SIG-M5 treated with dmso at 0.1 percent for 504 hours (cell line): ENCODE results near the gene VPS13D.
"Not testable (repeated sequence)": the region's sequence is repeated elsewhere in the genome, so short reads cannot be mapped to it uniquely, and the experiment has no call there.

Experiments
- DNase-seq: peaks from one replicate; lab custom pipeline; 2025; ENCODE audit not compliant: unreplicated experiment; lab: John Stamatoyannopoulos, UW

The VPS13D gene

GRCh38 chr1:12287869-12288268 lies 58.0 kb downstream of the VPS13D start:
- DNase-seq = no peak

- DNase-seq = no peak
Measured at GRCh38 chr1:12290828-12291227, 61.0 kb downstream of the VPS13D start.

- no peak for DNase-seq
Measured at GRCh38 chr1:12293416-12293815, 63.6 kb downstream of the VPS13D start.

DNA sequence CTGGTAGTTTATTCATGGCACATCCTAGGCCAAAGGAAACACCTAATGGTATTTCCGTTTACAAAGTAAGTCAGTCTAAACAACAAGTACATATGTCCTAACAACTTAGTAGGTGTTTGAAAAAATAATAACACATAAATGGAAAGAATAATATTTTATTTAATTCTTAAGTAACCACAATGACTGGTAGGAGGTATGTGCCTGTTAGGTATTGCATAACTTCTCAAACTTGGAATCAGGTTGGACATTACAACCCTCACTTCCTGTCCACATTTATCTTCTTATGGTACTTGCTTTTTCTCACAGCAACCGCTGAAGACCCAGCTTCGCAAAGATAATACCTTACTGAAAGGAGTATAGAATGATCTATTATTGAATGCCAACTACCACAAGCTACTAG lies 64.2 kb downstream of the VPS13D start:
- DNase-seq = no peak

GRCh38 chr1:12296016-12296415 lies 66.2 kb downstream of the VPS13D start:
- no peak for DNase-seq

- DNase-seq = peak; percentile 59
Measured at GRCh38 chr1:12296623-12297022, 66.8 kb downstream of the VPS13D start.

- no peak for DNase-seq
Measured at GRCh38 chr1:12300706-12301105, 70.9 kb downstream of the VPS13D start.

GRCh38 chr1:12301518-12302237 lies 71.8 kb downstream of the VPS13D start:
- DNase-seq = no peak

- DNase-seq = no peak
Measured at GRCh38 chr1:12302798-12303447, 73.1 kb downstream of the VPS13D start.

DNA sequence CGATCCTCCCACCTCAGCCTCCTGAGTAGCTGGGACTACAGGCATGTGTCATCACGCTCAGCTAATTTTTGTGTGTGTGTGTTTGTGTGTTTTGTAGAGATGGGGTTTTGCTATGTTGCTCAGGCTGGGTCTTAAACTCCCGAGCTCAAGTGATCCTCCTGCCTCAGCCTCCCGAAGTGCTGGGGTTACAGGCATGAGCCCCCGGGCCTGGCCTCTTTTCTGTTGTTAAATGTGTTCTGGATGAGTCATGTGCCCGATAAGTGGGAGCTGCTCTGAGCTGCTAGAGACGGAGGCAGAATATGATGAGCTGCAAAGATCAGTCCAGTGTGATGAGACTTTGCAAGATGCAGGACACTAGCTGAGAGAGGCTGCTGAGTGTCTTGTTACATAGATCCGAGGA lies 75.5 kb downstream of the VPS13D start:
- DNase-seq = no peak

DNA sequence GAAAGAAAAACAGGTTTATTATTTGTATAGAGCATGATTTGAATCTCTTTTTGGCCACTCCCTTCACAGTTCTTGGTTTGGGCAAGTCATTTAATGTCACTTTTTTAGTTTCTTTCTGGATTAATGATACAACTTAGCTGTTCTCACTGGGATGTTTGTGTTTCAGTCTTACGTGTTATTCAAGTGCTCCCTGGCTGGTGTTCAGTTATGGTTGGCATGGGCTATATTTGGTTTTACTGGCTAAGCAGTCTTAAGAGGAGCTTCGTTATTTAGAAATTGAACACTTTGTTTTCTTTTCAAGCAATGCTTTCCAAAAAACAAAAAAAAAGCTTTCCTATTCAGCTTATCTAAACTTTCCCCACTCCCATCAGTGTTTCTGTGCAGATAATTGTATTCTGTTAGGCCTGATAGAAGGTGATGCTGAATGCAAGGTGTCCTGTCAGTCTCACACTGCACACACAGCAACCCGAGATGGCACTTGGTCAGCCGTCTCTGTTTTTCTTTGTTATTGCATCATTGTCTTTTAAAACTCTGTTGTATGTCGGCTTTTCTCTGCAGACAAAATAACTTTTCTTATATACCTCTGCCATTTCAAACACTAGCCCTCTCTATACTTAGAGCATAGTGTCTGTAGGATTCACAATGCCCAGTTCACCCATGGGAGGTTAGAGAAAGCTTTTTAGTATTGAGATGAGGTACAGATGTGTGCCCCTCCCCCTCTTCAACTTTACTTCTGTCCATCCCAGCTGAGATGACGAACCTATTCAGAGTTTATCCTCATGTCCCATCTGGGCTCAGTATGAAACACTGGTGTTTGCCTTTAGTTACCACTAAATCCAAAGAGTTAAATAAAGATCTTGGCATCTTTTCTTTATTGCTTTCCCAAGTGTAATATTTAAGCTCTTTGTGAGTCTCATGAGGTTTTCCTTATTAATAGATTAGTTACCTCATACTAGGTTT lies 80.2 kb downstream of the VPS13D start:
- no peak for DNase-seq

- DNase-seq = peak; percentile 29
Measured at GRCh38 chr1:12314333-12314903, 84.6 kb downstream of the VPS13D start.

GRCh38 chr1:12315146-12315545 lies 85.3 kb downstream of the VPS13D start:
- no peak for DNase-seq

- DNase-seq = no peak
Measured at GRCh38 chr1:12316331-12316730, 86.5 kb downstream of the VPS13D start.

DNA sequence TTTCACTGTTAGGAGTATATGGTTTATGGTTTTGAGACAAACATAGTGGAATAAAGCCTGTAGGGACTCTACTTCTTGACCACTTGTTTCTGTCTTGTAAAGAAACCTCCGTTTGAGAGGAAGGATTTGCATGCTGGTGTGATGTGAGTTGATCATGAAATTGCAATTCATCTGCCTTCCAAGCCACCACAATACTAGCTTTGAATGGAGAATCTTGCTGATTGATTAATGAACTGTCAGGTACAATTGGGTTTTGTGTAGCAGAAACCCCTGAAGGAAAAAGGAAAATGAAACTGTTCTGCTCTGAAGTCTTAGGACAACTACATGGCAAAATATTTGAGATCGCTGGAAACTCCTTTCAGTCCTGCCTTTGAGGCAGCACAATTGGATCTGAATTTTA lies 90.7 kb downstream of the VPS13D start:
- DNase-seq = no peak

- DNase-seq = no peak
Measured at GRCh38 chr1:12324423-12324822, 94.6 kb downstream of the VPS13D start.

GRCh38 chr1:12324973-12325372 lies 95.1 kb downstream of the VPS13D start:
- DNase-seq = not testable (repeated sequence)

DNA sequence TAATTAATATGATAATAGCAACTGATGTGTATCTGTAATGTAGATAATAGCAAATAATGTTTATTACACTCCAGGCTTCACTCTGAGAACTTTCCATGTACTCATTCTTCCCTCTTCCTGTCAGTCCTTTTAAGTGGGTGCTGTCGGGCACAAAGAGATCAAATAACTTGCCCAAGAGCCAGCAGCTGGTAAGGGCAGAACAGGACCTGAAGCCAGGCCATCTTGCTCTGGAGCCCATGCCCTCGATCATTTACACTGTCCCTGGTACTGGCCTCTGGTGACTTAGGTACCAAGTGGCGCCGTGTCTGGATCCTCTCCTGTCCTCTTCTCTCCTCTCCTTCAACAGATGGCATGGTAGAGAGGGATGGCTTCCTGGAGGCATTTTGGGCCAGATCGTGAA lies 97.2 kb downstream of the VPS13D start:
- no peak for DNase-seq

DNA sequence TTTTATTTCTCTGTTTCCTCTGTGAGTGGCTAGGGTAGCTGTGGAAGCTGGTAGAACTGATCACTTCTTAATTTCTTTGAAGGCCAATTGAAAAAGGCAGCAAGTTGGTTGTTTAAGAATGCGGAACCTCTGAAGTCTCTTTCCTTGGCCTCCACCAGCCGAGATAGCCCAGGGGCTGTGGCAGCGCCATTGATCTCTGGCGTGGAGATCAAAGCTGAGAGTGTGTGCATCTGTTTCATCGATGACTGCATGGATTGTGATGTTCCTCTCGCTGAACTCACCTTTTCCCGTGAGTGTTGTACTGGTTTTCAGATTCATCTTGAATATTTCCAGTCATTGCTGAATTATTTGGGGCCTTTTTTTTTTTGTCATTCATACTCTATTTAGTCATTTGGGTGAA lies 97.7 kb downstream of the VPS13D start:
- DNase-seq = no peak

DNA sequence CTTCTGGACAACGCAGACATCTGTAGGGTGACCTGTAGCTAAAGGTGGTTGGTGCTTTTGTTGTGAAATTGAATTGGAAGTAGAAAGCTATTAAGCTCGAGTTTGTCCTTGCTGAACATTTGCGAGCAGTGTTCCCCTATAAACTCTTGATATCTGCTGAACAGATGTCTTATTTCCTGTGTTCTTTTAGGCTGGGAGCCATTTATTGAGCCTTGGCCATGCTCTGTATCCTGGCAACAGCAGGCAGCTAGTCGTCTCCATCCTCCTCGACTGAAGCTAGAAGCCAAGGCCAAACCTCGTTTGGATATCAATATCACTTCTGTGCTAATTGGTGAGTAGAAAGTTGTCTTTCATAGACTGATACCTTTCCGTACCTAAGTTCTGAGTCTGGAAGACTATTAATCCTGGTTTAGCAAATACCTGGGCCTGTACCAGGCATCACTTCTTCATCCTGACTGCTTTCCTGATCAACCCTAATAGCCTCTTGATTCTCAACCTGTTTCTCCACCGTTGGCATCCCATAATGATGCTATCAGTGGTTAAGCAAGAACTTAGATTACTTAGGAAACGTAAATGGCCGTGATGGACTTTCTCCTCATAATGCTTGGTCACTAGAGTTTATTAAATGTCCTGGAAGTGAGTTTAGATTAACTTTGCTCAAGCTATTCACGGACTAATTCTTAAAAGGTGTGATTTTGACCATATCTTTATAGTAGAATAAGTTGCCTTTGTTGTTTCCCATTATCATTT lies 103.4 kb downstream of the VPS13D start:
- DNase-seq = no peak

DNA sequence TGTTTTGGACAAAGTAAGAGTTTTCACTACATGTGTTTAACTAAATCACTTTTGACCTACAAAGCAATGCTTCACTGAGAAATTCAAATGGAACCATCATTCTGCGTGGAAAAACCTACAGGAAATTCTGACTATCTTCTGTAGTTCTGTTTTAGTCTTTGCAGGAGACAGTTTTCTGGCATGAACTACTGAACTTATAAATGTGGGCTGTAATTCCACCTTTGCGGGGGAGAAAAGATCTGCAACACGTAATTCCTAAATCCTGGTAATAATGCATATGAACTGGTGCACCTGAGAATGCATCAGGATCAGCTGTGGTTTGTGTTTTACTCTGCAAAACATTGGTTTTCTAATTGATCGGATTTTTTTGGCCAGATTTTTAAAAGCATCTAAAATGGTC lies 106.0 kb downstream of the VPS13D start:
- no peak for DNase-seq
